GM18867 (cell line): ENCODE measurements around the gene CSTPP1.
"Not testable (repeated sequence)": the region's sequence is repeated elsewhere in the genome, so short reads cannot be mapped to it uniquely, and the experiment has no call there.

Experiments used
- ATAC-seq: cut with Tn5 transposase; IDR thresholded peaks from one replicate; pipeline ENCODE4 v1.9.1; 2021; ENCODE audit warnings: mild to moderate bottlenecking, moderate library complexity; ENCODE audit not compliant: unreplicated experiment

Gene CSTPP1

DNA sequence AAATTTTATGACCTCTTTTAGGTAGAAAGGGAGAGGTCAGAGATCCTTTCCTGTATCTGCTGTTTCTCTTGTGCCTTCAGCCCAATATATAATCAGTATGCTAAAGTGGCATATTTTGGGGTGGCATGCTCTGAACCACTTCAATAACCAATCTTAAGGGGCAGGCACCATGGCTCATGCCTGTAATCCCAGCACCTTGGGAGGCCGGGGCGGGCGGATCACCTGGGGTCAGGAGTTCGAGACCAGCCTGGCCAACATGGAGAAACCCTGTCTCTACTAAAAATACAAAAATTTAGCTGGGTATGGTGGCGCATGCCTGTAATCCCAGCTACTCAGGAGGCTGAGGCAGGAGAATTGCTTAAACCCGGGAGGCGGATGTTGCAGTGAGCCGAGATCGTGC, 261.6 kb downstream of the CSTPP1 start:
- not testable (repeated sequence) for ATAC-seq

DNA sequence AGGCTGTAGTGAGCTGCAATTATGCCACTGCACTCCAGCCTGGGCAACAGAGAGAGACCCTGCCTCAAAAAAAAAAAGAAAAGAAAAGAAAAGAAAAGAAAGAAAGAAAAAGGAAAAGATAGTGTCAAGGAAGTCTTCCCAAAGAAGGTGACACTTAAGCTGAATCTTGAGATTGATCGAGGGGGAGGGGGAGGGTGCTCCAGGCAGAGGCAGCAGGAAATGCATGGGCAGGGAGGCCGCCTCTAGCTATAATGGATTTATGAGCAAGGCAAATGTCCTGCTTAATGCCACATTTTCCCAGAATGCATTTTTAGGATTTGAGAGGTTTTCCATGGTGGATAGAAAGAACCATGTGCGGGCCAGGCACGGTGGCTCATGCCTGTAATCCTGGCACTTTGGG, 264.5 kb downstream of the CSTPP1 start:
- no peak for ATAC-seq

DNA sequence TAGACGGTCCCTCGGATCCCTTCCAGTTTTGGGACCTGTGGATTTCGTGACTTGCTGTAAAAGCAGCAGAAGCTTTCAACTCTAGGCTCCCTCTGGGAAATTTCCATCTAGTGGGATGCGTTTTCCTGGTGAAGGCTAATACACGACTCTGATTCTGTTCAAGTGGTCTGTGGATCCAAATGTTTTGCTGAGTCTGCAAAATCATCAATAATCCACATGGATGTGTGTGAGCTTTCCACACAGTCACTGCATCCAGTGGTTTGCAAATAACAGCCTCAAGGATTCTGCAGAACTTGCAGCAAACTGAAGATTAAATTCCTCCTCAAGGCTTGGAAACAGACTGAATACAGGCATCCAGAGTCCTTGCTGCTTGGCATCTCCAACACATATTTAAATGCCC, 266.0 kb downstream of the CSTPP1 start:
- ATAC-seq = no peak

DNA sequence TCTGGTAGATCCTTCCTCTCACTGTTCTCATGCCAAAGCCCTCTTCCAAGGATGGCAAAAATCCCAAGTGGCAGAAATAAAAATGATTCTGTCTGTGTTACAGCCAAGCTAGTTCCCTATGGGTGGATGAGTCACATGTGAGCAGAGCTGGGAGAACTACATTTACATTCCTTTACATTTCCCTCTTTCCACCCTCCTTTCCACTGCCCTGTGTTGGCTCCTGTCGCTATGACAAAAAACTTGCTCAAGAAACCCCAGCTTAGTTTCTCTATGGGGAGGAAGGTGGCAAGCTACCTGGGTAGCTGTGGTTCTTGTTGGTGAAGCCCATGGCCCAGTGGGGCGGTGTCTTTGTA, 268.1 kb downstream of the CSTPP1 start:
- no peak for ATAC-seq

DNA sequence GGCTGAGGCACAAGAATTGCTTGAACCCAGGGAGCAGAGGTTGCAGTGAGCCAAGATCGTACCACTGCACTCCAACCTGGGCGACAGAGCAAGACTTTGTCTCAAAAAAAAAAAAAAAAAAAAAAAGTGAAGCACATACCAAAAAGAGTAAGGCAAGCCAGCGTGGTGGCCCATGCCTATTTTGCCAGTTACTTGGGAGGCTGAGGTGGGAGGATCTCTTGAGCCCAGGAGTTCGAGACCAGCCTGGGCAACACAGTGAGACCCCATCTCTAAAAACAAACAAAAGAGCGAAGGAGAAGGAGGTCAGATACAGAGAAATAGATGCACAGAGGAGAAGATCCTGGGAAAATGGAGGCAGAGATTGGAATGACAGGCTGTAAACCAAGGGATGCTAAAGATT, 270.0 kb downstream of the CSTPP1 start:
- ATAC-seq = not testable (repeated sequence)

DNA sequence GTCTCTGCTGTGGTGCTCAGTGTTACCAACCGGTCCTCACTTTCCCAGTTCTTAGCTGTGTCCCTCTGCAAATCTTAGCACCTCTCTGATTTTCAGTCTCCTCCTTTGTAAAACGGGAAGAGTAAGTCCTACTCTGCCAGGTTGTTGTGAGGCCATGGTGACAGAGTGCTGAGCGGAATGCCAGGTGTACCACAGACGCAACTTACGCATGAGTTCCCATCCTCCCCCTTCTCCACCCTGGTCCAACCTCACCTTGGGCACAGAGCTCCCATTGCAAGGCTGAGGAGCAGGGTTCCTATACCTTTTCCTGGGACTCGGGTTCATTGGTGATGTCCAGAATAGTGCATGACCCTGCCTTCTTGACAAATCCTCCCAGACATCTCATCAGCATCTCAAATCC, 270.9 kb downstream of the CSTPP1 start:
- ATAC-seq = no peak

DNA sequence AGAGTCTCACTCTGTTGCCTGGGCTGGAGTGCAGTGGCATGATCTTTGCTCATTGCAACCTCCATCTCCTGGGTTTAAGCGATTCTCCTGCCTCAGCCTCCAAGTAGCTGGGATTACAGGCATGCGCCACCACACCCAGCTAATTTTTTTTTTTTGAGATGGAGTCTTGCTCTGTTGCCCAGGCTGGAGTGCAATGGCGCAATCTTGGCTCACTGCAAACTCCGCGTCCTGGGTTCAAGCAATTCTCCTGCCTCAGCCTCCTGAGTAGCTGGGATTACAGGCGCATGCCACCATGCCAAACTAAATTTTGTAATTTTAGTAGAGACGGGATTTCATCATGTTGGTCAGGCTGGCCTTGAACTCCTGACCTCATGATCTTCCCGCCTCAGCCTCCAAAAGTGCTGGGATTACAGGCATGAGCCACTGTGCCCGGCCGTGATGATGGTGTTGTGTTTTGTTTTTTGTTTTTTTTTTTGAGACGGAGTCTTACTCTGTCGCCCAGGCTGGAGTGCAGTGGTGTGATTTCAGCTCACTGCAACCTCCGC, 271.5 kb downstream of the CSTPP1 start:
- not testable (repeated sequence) for ATAC-seq

DNA sequence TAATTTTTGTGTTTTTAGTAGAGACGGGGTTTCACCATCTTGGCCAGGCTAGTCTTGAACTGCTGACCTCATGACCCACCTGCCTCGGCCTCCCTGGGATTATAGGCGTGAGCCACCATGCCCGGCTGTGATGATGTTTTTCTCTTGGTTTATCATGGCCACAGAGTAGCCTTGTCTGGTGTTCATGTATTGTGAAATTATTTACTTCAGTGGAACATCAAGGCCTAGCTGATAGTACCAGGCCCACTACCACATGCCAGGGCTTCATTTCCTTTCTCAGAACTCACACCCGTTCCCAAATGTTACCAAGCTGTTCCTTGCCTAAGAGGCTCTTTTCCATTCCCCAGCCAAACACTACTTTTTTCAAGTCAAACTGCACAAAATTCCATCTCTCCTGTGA, 272.1 kb downstream of the CSTPP1 start:
- no peak for ATAC-seq
